K562 (cell line): ENCODE results near the gene NRXN3. TPM values are rescaled to one million over a fixed set of nuclear protein-coding genes. Genes with fewer than 3 reads are reported as not detected.

Experiments
- ATAC-seq: fragments of 200-7000 bp; cut with Tn5 transposase; 3 replicates; pipeline ENCODE4 v1.9.1; 2020; ENCODE audit warnings: moderate library complexity
- BruUV-seq: library from RNA; stranded (reverse); fragments of 400-500 nt; replicated peaks from 2 replicates; lab custom pipeline; 2021; lab: Mats Ljungman, UMichigan
- CTCF ChIA-PET: fragments of 300-600 bp; formaldehyde crosslinking; extraction: SDS; loops from one replicate; lab custom pipeline; 2021; ENCODE audit warnings: low intra/inter-chr PET ratio; lab: Yijun Ruan, JAX
- POLR2A ChIA-PET: fragments of 300-600, 350-650 bp; sonication (Branson Sonifier 250); formaldehyde crosslinking; extraction: SDS; loops from one replicate; lab custom pipeline; 2021; ENCODE audit warnings: antibody characterized with exemption, inconsistent platforms; lab: Yijun Ruan, JAX
- DNase-seq, 4 experiments: peaks; one replicate each; pipeline versions ENCODE4 v3.0.0 to v3.0.0-alpha.2; 2011 to 2018; ENCODE audit warnings: low spot score in 3 of 4, mixed read lengths in 3 of 4; ENCODE audit errors: extremely low read depth in 1 of 4
- FAIRE-seq: peaks from 2 replicates; lab custom pipeline; 2011; peaks lifted over from hg19 to GRCh38; lab: Jason Lieb, UNC
- H2AFZ ChIP-seq: 2 replicates; pipeline ENCODE4 v1.6.0; 2011; ENCODE audit warnings: low read depth, low read length, control low read depth, inconsistent platforms
- H3K27ac ChIP-seq: fragments of 200-600 bp; 3 replicates; pipeline ENCODE4 v1.8.0; 2011; ENCODE audit warnings: low read depth, mild to moderate bottlenecking, control low read depth, inconsistent platforms, low read length, moderate library complexity, mixed read lengths; ENCODE audit errors: extremely low read depth
- H3K27me3 ChIP-seq, 2 experiments: fragments of 300-600 bp in 1 of 2; 2 replicates in 1 of 2; 3 replicates in 1 of 2; pipeline versions ENCODE4 v1.6.0 to v1.8.0; 2011; ENCODE audit warnings: inconsistent platforms in 2 of 2, low read length in 2 of 2, mild to moderate bottlenecking in 1 of 2, mixed read lengths in 1 of 2, moderate library complexity in 1 of 2; ENCODE audit not compliant: control insufficient read depth in 2 of 2, insufficient read depth in 2 of 2
- H3K36me3 ChIP-seq: fragments of 300-600 bp; 3 replicates; pipeline ENCODE4 v1.8.0; 2011; ENCODE audit warnings: mild to moderate bottlenecking, low read length, inconsistent platforms; ENCODE audit not compliant: control insufficient read depth, insufficient read depth
- H3K4me1 ChIP-seq, 2 experiments: fragments of 200-600 bp in 1 of 2; replicated peaks in 1 of 2; 2 replicates in 1 of 2; 3 replicates in 1 of 2; pipeline versions ENCODE4 v1.5.1 to v1.8.0; 2011; ENCODE audit warnings: inconsistent platforms in 2 of 2, low read length in 2 of 2, mild to moderate bottlenecking in 1 of 2, mixed read lengths in 1 of 2, moderate library complexity in 1 of 2; ENCODE audit not compliant: control insufficient read depth in 2 of 2, insufficient read depth in 2 of 2
- H3K4me2 ChIP-seq: 2 replicates; pipeline ENCODE4 v1.6.1; 2011; ENCODE audit warnings: low read length, control low read depth, inconsistent platforms, mixed read lengths; ENCODE audit not compliant: insufficient read depth
- H3K4me3 ChIP-seq: fragments of 200-600 bp; sonication (generic), shearing (Covaris generic); 2 replicates; pipeline ENCODE4 v1.5.1; 2016; ENCODE audit warnings: control low read depth, inconsistent platforms
- H3K79me2 ChIP-seq: fragments of 200-600 bp; 3 replicates; pipeline ENCODE4 v1.8.0; 2011; ENCODE audit warnings: low read length, inconsistent platforms; ENCODE audit not compliant: control insufficient read depth, insufficient read depth
- H3K9ac ChIP-seq, 2 experiments: 2 replicates each; pipeline versions ENCODE4 v1.6.0 to v1.6.1; 2011; ENCODE audit warnings: low read depth in 2 of 2, low read length in 2 of 2, control low read depth in 1 of 2, inconsistent platforms in 1 of 2, mild to moderate bottlenecking in 1 of 2, mixed read lengths in 1 of 2; ENCODE audit not compliant: insufficient read depth in 1 of 2
- H3K9me1 ChIP-seq: one replicate; pipeline ENCODE4 v1.6.0; 2011; ENCODE audit warnings: inconsistent platforms, mild to moderate bottlenecking, low read length, moderate library complexity; ENCODE audit not compliant: control insufficient read depth, insufficient read depth
- H3K9me3 ChIP-seq: replicated peaks from 2 replicates; pipeline ENCODE4 v1.5.1; 2011; ENCODE audit warnings: low read depth, low read length, inconsistent platforms; ENCODE audit not compliant: control insufficient read depth, insufficient read depth
- H4K20me1 ChIP-seq: replicated peaks from 2 replicates; pipeline ENCODE4 v1.6.1; 2011; ENCODE audit warnings: low read length, inconsistent platforms, mixed read lengths; ENCODE audit not compliant: control insufficient read depth, insufficient read depth
- CLOCK ChIP-seq: fragments of 250-450 bp; sonication (Bioruptor Pico); IDR thresholded peaks from 2 replicates; pipeline ENCODE4 v1.4.0; 2020; ENCODE audit warnings: mild to moderate bottlenecking, moderate library complexity, borderline replicate concordance
- GABPB1 ChIP-seq: sonication (generic); formaldehyde crosslinking; IDR thresholded peaks from 2 replicates; pipeline ENCODE4 v1.8.0; 2022; ENCODE audit warnings: mild to moderate bottlenecking, missing genetic modification reagents
- HLTF ChIP-seq: fragments of 450-650 bp; IDR thresholded peaks from 2 replicates; pipeline ENCODE4 v1.6.1; 2016
- NONO ChIP-seq, 2 experiments: fragments of 200-400 bp in 1 of 2; fragments of 450-650 bp in 1 of 2; formaldehyde crosslinking in 1 of 2; IDR thresholded peaks; 2 replicates each; pipeline ENCODE4 v1.6.1; 2017; ENCODE audit warnings: low read depth in 2 of 2, mild to moderate bottlenecking in 2 of 2, moderate library complexity in 2 of 2, low read length in 1 of 2
- RAD21 ChIP-seq, 2 experiments: fragments of 250-450 bp in 1 of 2; fragments of 450-650 bp in 1 of 2; sonication (Bioruptor Pico) in 1 of 2; formaldehyde crosslinking in 1 of 2; IDR thresholded peaks in 1 of 2; conservative IDR thresholded peaks in 1 of 2; 2 replicates each; pipeline versions ENCODE4 v1.4.0 to v1.8.0; 2020 to 2022; ENCODE audit warnings: mild to moderate bottlenecking in 2 of 2, moderate library complexity in 1 of 2
- TEAD2 ChIP-seq: fragments of 450-650 bp; IDR thresholded peaks from 2 replicates; pipeline ENCODE4 v1.6.1; 2016; ENCODE audit warnings: missing genetic modification characterization, control low read depth, missing compliant biosample characterization
- TGIF2 ChIP-seq: sonication (generic); formaldehyde crosslinking; IDR thresholded peaks from 2 replicates; pipeline ENCODE4 v1.8.1; 2022; ENCODE audit warnings: mild to moderate bottlenecking, missing genetic modification reagents, moderate library complexity
- ZNF140 ChIP-seq: fragments of 250-450 bp; sonication (Bioruptor Pico); IDR thresholded peaks from 2 replicates; pipeline ENCODE4 v1.8.0; 2021; ENCODE audit warnings: moderate library complexity, mild to moderate bottlenecking, inconsistent platforms
- ZNF507 ChIP-seq: conservative IDR thresholded peaks from 2 replicates; pipeline ENCODE4 v1.6.1; 2017; ENCODE audit warnings: missing genetic modification characterization, missing compliant biosample characterization
- ZSCAN29 ChIP-seq: fragments of 450-650 bp; IDR thresholded peaks from 2 replicates; pipeline ENCODE4 v1.6.1; 2017
- WGBS: fragments of 100-300 bp; shearing (Covaris generic); methylation state at CpG from one replicate; pipeline ENCODE4 v1.1.6; 2016; ENCODE audit warnings: low coverage, mixed read lengths; ENCODE audit not compliant: insufficient coverage; ENCODE audit errors: missing lambda C conversion rate; 5-methylcytosine and 5-hydroxymethylcytosine counted together
- in situ Hi-C: fragments of 300-500 bp; cut with MboI; formaldehyde crosslinking; loops from 4 replicates; pipeline ENCODE4 v1.15.0; 2018; ENCODE audit warnings: inconsistent platforms, mixed read lengths
- intact Hi-C: fragments of 100-400 bp; cut with micrococcal nuclease; formaldehyde crosslinking; loops from 2 replicates; pipeline ENCODE4 v1.14.2; 2022
- polyA plus RNA-seq, 8 experiments: library from polyadenylated mRNA; depleted of rRNA in 4 of 8; stranded (reverse) in 5 of 8; unstranded in 3 of 8; fragments of >200 nt; fragmentation: Nextera tagmentation in 2 of 8; fragmentation: Illumina TruSeq in 1 of 8; extraction: Ambion mirVana in 2 of 8; extraction: Trizol in 1 of 8; gene quantifications; 2 replicates each; pipeline versions ENCODE4 v1.2.1 to v1.2.3, GENCODE V29; 2011 to 2014; ENCODE audit warnings: inconsistent platforms in 1 of 8, missing spikeins in 1 of 8
- total RNA-seq, 7 experiments: library from RNA; depleted of rRNA in 6 of 7; stranded (reverse); fragments of >200 nt in 6 of 7; fragmentation: Illumina TruSeq in 2 of 7; extraction: Trizol in 2 of 7; gene quantifications; 2 replicates each; pipeline versions ENCODE4 v1.2.1 to v1.2.3, GENCODE V29; 2011 to 2021; ENCODE audit warnings: low replicate concordance in 1 of 7
- TF ChIP-seq, protein P1 (sequence below): fragments of 200-800 bp; sonication (Bioruptor generic); IDR thresholded peaks from 2 replicates; pipeline ENCODE4 v1.6.1; 2017; ENCODE audit warnings: missing genetic modification characterization, missing compliant biosample characterization

NRXN3 gene
- total and polyA plus RNA-seq, 9 of the 15 experiments (the other 6 are each of a cell fraction or from before 2014, with no cell fraction given) = 0.09 TPM; not detected in 8

GRCh38 chr14:79284621-79285020 lies 1114.4 kb downstream of the NRXN3 start:
- Histone ChIP-seq H3K9me1 (no peaks in the 10 kb centered on the region), H3K4me3 (no peak overlapping the region), H3K79me2 (no peaks in the 10 kb centered on the region), H3K9ac (no peak overlapping the region), H3K27ac (no peak overlapping the region), H3K27me3 (no peaks in the 10 kb centered on the region), H3K36me3 (no peaks in the 10 kb centered on the region), H3K9me3 (no peaks in the 10 kb centered on the region), H3K4me1 (no peaks in the 10 kb centered on the region), H3K4me2 (no peak overlapping the region), H2AFZ (no peak overlapping the region), H4K20me1 (no peaks in the 10 kb centered on the region)
- CTCF ChIA-PET = no interaction called here
- TF ChIP-seq ZNF140 (CRISPR knock-in tag) = no peak
- TF ChIP-seq CLOCK (CRISPR knock-in tag) = no peak
- no peak for TF ChIP-seq TGIF2 (CRISPR knock-in tag)
- no peak for TF ChIP-seq ZSCAN29
- in situ Hi-C loops (no loop called here), intact Hi-C loops (no loop called here)
- BruUV-seq = no TSS peak
- DNase-seq = no peak
- WGBS = 0% methylated on average over 1 of the region's 1 CpG
- FAIRE-seq = no peak
- ATAC-seq = no peak
- POLR2A ChIA-PET = no interaction called here

GRCh38 chr14:79285263-79285662 lies 1115.1 kb downstream of the NRXN3 start:
- in situ Hi-C loops (no loop called here), intact Hi-C loops (no loop called here)
- FAIRE-seq = no peak
- DNase-seq = no peak
- no peaks in the 10 kb centered on the region for H4K20me1 ChIP-seq
- no peaks in the 10 kb centered on the region for H3K36me3 ChIP-seq
- POLR2A ChIA-PET = no interaction called here
- H3K4me2 ChIP-seq = no peak overlapping the region
- H3K9ac ChIP-seq = no peak overlapping the region
- no peak for ATAC-seq
- no peaks in the 10 kb centered on the region for H3K27me3 ChIP-seq
- H3K4me1 ChIP-seq = no peaks in the 10 kb centered on the region
- no peaks in the 10 kb centered on the region for H3K9me3 ChIP-seq
- H3K79me2 ChIP-seq = no peaks in the 10 kb centered on the region
- no peak overlapping the region for H3K27ac ChIP-seq
- no TSS peak for BruUV-seq
- H3K4me3 ChIP-seq = no peak overlapping the region
- H2AFZ ChIP-seq = no peak overlapping the region
- H3K9me1 ChIP-seq = no peaks in the 10 kb centered on the region
- CTCF ChIA-PET = no interaction called here
- no peak for TF ChIP-seq NONO (IDR thresholded peaks at IDR 0.05; ENCODE audit: low read depth in 2 of 2, low read length in 1 of 2)
- TF ChIP-seq, protein P1, sequence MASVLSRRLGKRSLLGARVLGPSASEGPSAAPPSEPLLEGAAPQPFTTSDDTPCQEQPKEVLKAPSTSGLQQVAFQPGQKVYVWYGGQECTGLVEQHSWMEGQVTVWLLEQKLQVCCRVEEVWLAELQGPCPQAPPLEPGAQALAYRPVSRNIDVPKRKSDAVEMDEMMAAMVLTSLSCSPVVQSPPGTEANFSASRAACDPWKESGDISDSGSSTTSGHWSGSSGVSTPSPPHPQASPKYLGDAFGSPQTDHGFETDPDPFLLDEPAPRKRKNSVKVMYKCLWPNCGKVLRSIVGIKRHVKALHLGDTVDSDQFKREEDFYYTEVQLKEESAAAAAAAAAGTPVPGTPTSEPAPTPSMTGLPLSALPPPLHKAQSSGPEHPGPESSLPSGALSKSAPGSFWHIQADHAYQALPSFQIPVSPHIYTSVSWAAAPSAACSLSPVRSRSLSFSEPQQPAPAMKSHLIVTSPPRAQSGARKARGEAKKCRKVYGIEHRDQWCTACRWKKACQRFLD (CRISPR knock-in tag) = no peak
- no peak for TF ChIP-seq TEAD2 (tag)
- no peak for TF ChIP-seq GABPB1 (CRISPR knock-in tag)
- no peak for TF ChIP-seq HLTF
- TF ChIP-seq ZNF507 (tag) = no peak
- TF ChIP-seq RAD21 (CRISPR knock-in tag; conservative IDR thresholded peaks at IDR 0.05 in 1 of 2, IDR thresholded peaks at IDR 0.05 in 1 of 2) = no peak
